Measurements from ENCODE around the gene UQCC5.
"Not testable (repeated sequence)": the region's sequence is repeated elsewhere in the genome, so short reads cannot be mapped to it uniquely, and the experiment has no call there.

Gene UQCC5

GRCh38 chr3:52523386-52524257 is 12.8 kb upstream of the UQCC5 start:
- no peak for DNase-seq

DNA sequence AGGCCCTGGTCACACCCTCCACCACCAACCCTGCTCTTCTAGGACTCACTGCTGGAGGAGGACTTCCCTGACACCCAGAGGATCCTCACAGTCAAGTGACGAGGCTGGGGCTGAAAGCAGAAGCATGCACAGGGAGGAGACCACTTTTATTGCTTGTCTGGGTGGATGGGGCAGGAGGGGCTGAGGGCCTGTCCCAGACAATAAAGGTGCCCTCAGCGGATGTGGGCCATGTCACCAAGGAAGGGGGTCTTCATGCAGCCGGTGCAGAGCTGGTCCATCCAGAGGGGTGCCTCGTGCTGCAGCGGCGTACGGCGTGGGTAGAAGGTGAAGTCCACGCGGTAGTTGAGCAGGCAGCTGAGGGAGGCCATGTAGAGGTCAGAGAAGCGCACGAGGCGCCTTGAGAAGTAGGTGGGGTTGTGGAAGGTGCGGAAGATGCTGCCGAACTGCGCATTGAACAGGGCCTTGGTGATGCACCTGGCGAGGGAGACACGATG is 12.1 kb upstream of the UQCC5 start:
- DNase-seq: no peak

DNA sequence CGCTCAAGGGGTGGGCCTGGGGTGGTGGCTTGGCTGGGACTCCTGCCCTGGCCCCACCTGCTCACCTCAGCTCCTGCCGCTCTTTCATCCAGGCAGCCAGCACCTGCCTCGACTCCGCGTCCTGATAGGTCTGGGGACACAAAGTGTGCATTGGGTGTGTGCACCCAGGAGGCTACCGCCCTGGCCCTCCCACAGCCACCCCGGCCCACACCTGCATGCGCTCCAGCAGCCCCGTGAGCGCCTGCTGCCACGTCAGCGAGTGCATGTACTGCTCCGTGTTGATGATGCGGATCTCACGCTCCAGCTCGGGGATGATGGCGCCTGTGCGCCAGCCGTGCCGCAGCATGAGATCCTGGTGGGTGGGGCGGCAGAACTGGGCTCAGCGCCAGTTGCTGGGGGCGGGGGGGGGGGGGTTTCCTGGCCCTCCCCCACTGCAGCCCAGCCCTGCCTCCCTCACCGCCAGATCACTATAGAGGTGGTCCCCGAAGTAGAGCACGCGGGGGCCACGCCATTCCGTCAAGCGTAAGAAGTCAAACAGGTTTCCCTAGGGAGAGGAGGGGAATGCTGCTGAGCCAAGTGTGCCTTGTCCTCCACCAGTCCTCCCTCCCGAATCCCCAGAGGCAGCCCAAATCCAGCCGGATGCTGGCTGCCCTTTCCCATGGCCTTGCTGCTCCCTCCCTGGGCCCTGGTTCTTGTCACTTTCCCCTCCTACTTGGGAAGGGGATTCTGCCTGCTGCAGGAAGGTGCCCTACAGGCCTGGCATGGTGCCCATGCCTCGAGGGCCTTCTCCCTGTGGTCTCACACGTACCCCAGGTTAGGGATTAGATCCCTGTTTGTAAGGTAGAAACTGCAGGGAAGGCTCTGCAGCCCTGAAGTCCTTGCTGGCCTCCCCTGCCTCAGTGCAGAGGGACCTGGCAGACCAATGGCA is 11.4 kb upstream of the UQCC5 start:
- DNase-seq: no peak

GRCh38 chr3:52525680-52526561 is 10.5 kb upstream of the UQCC5 start:
- DNase-seq: no peak

GRCh38 chr3:52526671-52527038 is 9.8 kb upstream of the UQCC5 start:
- DNase-seq: not testable (repeated sequence)

DNA sequence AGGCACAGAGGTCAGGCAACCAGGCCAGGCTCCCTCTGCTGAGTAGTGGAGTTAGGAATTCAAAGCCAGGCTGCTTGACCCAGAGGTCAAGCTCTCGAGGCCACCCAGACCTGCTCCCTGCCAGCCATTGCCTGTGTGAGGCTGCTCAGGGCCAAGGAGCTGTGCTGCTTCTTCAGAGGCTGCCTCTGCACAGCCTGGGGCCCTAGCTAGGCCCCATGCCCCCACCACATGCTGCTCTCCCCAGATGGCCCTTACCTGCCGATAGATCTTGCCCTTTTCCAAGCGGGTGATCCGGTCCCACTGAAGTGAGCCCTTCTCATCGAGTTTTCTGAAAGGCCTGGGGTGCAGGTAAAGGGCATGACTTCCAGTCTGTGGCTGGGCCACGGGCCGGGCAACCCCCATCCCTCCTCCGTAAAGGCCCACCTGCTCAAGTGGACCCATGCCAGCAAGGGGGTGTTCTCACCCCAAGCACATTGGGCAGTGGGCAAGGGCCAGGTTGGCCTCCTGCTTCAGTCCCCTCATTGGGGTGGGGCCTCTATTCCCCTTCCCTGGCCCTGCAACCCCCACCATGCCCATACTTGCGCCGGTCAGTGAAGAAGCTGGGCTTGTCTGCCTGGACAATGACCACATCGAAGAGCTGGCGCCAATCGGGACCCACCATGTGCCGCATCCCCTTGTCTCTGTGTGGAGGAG is 9.2 kb upstream of the UQCC5 start:
- DNase-seq: no peak

DNA sequence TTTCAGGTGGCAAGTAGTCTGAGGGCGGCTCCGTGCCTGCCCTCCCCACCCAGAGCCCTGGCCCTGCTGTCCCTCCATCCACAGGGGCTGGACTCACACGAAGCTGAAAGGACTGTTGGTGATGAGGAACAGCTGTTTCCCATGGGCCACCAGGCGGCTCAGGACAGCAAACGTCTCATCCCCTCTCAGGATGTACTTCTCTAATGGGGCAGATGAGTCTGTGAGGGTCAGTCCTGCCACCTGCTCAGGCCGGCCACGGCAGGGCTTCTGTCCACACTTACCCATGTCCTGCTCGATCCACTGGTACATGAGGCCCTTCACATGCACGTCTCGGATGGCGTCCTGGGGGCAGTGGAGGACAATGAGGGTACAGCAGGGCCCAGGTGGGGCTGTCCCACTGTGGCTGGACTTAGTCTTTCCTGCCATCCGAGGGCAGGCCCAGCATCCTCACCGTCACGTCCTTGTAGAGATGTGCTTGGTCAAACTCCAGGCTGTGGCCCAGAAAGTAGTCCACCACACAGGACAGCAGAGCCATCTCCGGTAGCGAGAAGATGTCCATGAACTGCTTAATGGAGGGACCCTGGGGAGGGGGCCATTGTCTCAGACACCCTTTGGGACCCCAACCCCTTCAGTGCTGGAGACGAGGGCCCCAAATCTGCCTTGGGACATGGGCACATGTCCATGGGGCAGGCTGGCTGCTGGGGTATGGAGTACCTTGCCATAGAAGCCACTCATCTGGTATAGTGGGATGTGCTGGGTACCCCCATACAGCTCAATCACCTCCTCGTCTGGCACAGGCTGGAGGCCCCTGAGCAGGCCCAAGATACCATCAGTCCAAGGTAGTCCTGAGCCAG is 8.4 kb upstream of the UQCC5 start:
- DNase-seq: no peak

- DNase-seq: no peak
Observed at GRCh38 chr3:52528586-52529375, 7.6 kb upstream of the UQCC5 start.

GRCh38 chr3:52529376-52530333 is 6.8 kb upstream of the UQCC5 start:
- DNase-seq: no peak

DNA sequence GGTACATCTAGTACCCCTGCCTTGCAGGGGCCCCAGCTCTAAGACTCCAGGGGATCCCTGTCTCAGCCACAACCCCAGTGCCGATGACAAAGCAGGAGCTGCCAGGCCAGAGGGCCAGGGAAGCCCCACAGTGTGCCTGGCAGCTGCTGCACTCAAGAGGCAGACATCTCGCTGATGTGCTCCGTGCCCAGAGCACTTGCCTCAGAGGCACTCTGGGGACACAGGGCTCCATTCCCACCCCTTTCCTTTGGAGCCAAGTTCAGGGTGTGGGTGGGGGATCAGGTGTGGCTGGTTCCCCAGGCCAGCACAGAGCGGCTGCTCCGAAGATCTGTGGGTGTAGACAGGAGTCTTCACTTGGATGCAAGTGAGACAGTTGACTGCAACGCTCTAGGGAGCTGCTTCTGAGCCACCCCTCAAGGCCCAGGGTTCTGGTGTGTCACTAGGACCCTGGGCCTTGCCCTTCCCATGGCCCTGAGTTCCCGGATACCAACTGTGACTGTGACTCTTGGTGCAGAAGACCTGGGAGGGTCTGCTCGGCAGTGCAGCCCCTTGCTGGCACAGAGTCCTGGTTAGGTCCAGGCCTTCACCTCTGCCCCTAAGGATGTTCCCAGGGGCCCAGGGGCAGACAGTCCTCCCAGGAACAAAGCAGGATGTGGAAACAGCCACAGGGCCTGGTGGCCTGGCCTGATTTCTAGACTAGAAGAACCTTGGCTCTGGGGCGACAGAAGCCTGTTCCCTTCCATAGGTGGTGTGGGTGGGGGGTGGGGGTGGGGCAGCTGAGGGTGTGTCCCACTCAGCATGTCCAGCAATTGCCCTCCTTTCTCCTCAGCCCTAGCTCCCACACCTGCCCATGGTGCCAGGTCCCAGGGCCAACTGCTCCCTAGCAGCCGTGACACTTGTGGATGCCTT is 5.2 kb upstream of the UQCC5 start:
- DNase-seq: no peak

DNA sequence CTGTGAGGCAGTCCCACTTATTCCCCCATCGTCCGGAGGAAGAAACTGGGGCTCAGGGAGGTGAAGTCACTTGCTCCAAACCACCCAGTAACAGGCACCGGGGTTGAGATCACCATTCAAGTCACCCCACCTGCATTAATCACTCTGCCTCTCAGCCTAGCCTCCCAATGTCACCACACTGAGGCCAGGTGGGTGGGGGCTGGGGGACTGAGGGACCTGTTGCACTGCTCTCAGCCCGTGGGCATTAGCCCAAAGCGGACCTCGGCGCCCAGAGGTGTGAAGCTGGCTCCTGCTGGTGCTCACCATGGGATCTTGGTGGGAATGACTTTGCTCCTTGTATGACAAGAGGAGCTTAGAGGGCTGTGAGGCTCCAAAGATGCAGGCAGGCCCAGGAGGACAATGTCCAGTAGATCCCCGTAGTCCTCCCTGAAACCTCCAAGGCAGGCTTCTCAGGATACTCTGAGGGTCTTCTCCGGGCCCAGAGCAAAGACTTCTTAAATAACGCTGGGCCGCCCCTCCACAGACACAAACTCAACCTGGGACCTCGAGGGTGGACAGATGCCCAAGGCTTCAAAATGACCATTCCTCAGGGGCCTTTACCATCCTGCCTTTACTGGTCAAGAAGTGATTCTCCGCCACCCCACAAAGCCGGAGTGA is 4.4 kb upstream of the UQCC5 start:
- no peak for DNase-seq

- DNase-seq: peak; percentile 74
Observed at GRCh38 chr3:52532517-52532837, 3.9 kb upstream of the UQCC5 start.

GRCh38 chr3:52532838-52533622 is 3.4 kb upstream of the UQCC5 start:
- peak; percentile 23 for DNase-seq

GRCh38 chr3:52533623-52534280 is 2.7 kb upstream of the UQCC5 start, which contains the start of gene NT5DC2:
Gene NT5DC2 (minus strand): TSS chr3:52533857. CDS start chr3:52533737, 120 bp downstream.
- DNase-seq: peak; percentile 84

All from fibroblast of skin of back (primary cell).